ENCODE results near the gene MIF4GD. TPM values are rescaled to one million over a fixed set of nuclear protein-coding genes. Genes with fewer than 3 reads are reported as not detected.
A peak's percentile ranks its signal among the peaks of the same experiment; 100 is the strongest.

MIF4GD gene
- total RNA-seq (2014; rRNA removed; shearing (Covaris generic); ENCODE audit: low replicate concordance) = 4.4 and 18.2 TPM in 2 replicates

GRCh38 chr17:75270966-75271232 lies at the start of gene MIF4GD:
MIF4GD (minus strand) TSS chr17:75271231; CDS start chr17:75270195, 1,036 bp downstream.
- H3K27me3 ChIP-seq = no peaks in the 10 kb centered on the region
- no peak for DNase-seq
- H3K4me3 ChIP-seq = peak within 1 kb of the TSS; percentile 98
- H3K9me3 ChIP-seq = no peaks in the 10 kb centered on the region
- H3K36me3 ChIP-seq = peaks cover 38% of the 10 kb centered on the region

- H3K9me3 ChIP-seq = no peaks in the 10 kb centered on the region
- peaks cover 54% of the 10 kb centered on the region for H3K36me3 ChIP-seq
- no peak overlapping the region for H3K4me3 ChIP-seq
- H3K27me3 ChIP-seq = no peaks in the 10 kb centered on the region
- DNase-seq = no peak
Observed at GRCh38 chr17:75319904-75320691, 49.1 kb upstream of the MIF4GD start.

- no peak for DNase-seq
- H3K9me3 ChIP-seq = no peaks in the 10 kb centered on the region
- no peak overlapping the region for H3K4me3 ChIP-seq
- no peaks in the 10 kb centered on the region for H3K27me3 ChIP-seq
- H3K36me3 ChIP-seq = peaks cover 51% of the 10 kb centered on the region
Observed at GRCh38 chr17:75318615-75319222, 47.7 kb upstream of the MIF4GD start.

- Histone ChIP-seq H3K9me3 (no peaks in the 10 kb centered on the region), H3K4me3 (no peak overlapping the region), H3K36me3 (peaks cover 47% of the 10 kb centered on the region), H3K27me3 (no peaks in the 10 kb centered on the region)
- no peak for DNase-seq
Observed at GRCh38 chr17:75318211-75318610, 47.2 kb upstream of the MIF4GD start.

GRCh38 chr17:75317671-75318070 lies 46.6 kb upstream of the MIF4GD start:
- Histone ChIP-seq H3K36me3 (peaks cover 44% of the 10 kb centered on the region), H3K27me3 (no peaks in the 10 kb centered on the region), H3K9me3 (no peaks in the 10 kb centered on the region), H3K4me3 (no peak overlapping the region)
- DNase-seq = no peak

GRCh38 chr17:75316253-75316652 lies 45.2 kb upstream of the MIF4GD start:
- Histone ChIP-seq H3K9me3 (no peaks in the 10 kb centered on the region), H3K27me3 (no peaks in the 10 kb centered on the region), H3K36me3 (peaks cover 30% of the 10 kb centered on the region), H3K4me3 (no peak overlapping the region)
- DNase-seq = no peak

GRCh38 chr17:75315541-75316243 lies 44.7 kb upstream of the MIF4GD start:
- H3K4me3 ChIP-seq = no peak overlapping the region
- no peaks in the 10 kb centered on the region for H3K9me3 ChIP-seq
- H3K27me3 ChIP-seq = no peaks in the 10 kb centered on the region
- no peak for DNase-seq
- H3K36me3 ChIP-seq = peaks cover 27% of the 10 kb centered on the region

- no peak overlapping the region for H3K4me3 ChIP-seq
- H3K36me3 ChIP-seq = peaks cover 14% of the 10 kb centered on the region
- H3K9me3 ChIP-seq = no peaks in the 10 kb centered on the region
- no peak for DNase-seq
- no peaks in the 10 kb centered on the region for H3K27me3 ChIP-seq
Observed at GRCh38 chr17:75313941-75314551, 43.0 kb upstream of the MIF4GD start.

GRCh38 chr17:75308732-75309629 lies 38.0 kb upstream of the MIF4GD start:
- no peaks in the 10 kb centered on the region for H3K36me3 ChIP-seq
- no peaks in the 10 kb centered on the region for H3K9me3 ChIP-seq
- DNase-seq = no peak
- H3K4me3 ChIP-seq = no peak overlapping the region
- no peaks in the 10 kb centered on the region for H3K27me3 ChIP-seq

- Histone ChIP-seq H3K27me3 (no peaks in the 10 kb centered on the region), H3K9me3 (no peaks in the 10 kb centered on the region), H3K4me3 (no peak overlapping the region), H3K36me3 (no peaks in the 10 kb centered on the region)
- DNase-seq = no peak
Observed at GRCh38 chr17:75307957-75308731, 37.1 kb upstream of the MIF4GD start.

GRCh38 chr17:75301502-75302206 lies 30.6 kb upstream of the MIF4GD start:
- DNase-seq = no peak
- no peaks in the 10 kb centered on the region for H3K27me3 ChIP-seq
- H3K36me3 ChIP-seq = no peaks in the 10 kb centered on the region
- H3K9me3 ChIP-seq = no peaks in the 10 kb centered on the region
- no peak overlapping the region for H3K4me3 ChIP-seq

- H3K27me3 ChIP-seq = no peaks in the 10 kb centered on the region
- H3K4me3 ChIP-seq = no peak overlapping the region
- no peak for DNase-seq
- H3K9me3 ChIP-seq = no peaks in the 10 kb centered on the region
- H3K36me3 ChIP-seq = no peaks in the 10 kb centered on the region
Observed at GRCh38 chr17:75301049-75301448, 30.0 kb upstream of the MIF4GD start.

GRCh38 chr17:75300280-75300679 lies 29.2 kb upstream of the MIF4GD start:
- no peak for DNase-seq
- H3K27me3 ChIP-seq = no peaks in the 10 kb centered on the region
- H3K9me3 ChIP-seq = no peaks in the 10 kb centered on the region
- H3K4me3 ChIP-seq = no peak overlapping the region
- no peaks in the 10 kb centered on the region for H3K36me3 ChIP-seq

- H3K36me3 ChIP-seq = no peaks in the 10 kb centered on the region
- no peak overlapping the region for H3K4me3 ChIP-seq
- no peak for DNase-seq
- H3K9me3 ChIP-seq = no peaks in the 10 kb centered on the region
- H3K27me3 ChIP-seq = no peaks in the 10 kb centered on the region
Observed at GRCh38 chr17:75295201-75296158, 24.4 kb upstream of the MIF4GD start.

All from MG63 (cell line).